Skeletal muscle cell (primary cell): ENCODE results near the gene KIRREL3.

Experiments used
- DNase-seq: peaks from one replicate; pipeline ENCODE4 v3.0.0-alpha.2; 2010; ENCODE audit warnings: low read depth
- H3K4me3 ChIP-seq: 2 replicates; pipeline ENCODE4 v1.5.1; 2011; ENCODE audit warnings: low read depth, mild to moderate bottlenecking, control low read depth, low read length, moderate library complexity

KIRREL3 gene

DNA sequence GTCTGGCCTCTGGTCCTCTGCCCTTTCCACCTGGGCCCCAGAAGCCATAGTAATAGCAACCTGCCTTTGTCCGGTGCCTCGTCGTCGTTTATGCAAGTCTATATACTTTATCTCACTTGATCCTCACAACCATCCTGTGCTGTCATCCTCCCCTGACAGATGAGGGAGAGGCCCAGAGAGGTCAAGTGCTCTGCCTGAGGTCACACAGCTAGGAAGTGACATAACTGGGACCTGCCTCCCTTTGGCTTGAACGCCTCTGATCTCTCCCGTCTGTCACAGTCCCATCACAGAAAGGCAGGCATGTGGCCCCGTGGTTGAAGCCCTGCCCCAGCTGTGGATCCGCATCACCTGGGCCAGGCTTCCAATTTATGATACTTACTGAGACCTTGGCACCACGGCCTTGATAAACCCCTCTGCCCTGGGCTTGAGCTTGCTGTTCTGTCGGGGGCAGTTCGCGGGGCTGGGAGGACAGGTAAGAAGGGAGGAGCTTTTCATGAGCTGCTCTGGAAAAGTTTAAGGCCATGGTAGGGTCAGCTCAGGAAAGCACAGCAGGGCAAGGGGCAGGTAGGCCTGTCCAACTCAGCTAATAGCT lies 398.1 kb downstream of the KIRREL3 start:
- no peak overlapping the region for H3K4me3 ChIP-seq

DNA sequence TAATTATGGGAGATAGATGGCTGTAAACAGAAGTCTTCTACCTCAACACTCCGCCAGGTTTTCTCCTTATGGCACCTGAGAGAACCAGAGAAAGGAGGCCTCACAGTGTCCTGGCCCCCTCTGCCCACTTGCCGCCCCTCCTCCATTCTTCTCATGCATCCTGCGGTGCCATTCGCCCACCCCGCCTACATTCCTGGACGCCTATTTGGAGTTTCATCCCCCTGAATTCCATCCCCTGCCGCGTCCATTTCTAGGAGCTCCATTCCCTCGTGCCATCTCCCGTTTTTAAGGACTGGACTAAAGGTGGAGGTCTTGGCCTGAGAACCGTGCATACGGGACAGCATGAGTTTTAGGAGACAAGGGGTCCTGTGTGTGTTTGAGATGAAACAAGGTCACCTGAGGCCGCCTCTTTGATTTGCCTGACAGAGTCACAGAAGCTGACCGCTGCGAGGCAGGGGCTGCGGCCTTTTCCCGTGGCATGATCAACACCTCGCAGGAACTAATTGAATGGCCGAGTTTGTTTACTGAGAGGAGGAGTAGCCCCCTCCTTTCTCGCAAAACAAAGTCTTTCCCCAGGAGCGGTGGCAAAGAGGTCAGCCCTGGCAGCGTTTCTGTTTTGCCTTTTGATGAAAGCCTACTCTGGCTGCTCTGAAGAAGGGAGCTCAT lies 398.9 kb downstream of the KIRREL3 start:
- no peak for DNase-seq
- H3K4me3 ChIP-seq, result no peak overlapping the region

More for the DNA sequence above, 398.1 kb downstream of the KIRREL3 start:
- DNase-seq, result no peak

DNA sequence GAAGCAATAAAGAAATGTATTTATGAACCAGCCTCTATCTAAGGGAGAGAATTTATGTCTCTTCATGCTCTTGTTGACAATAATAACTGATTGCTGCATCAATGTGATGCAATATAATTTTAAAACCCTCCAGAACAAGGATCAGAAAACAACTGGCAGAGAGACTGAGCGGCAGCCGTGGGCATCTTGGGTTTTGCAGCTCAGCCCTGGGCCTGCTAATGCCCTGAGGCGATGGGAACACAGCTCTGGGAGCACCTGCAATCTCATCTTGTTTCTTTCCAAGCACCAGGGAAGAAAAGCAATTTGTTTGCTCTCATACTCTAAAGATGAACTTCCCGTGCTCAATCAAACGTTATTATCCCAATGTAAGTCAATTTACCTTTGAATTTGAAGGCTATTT lies 399.4 kb downstream of the KIRREL3 start:
- no peak for DNase-seq
- H3K4me3 ChIP-seq, result no peak overlapping the region

DNA sequence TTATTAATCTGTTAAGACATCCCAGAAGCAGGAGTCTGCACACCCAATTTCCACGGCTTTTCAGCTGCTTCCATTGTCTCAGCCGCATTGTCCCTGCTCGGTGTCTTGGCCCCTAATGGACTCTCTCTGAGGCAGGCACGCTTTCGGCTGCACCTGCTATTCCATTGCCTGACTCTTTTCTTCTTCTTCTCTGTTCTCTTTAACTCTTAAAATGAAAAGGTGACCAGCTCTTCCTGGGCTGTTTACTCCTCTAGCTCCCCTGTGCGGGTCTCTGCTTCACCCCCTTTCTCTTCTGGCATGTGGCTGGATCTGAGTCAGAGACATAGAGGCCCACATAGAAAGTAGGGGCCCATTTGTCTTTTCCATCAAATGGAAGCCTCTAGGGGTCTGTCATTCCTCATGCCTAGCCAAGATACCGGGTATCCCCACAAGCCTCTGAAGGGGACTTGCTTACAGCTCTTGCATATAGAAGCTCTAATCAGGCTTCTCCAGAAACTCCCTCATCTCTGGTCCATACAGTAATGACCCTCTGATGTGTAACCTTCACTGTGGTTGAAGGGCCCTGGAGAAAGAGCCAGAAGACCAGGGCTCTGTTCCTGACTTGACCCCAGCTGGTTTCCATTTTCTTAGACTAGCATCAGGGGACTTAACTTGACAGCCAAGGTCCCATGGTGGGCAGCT lies 401.2 kb downstream of the KIRREL3 start:
- DNase-seq, result no peak
- no peak overlapping the region for H3K4me3 ChIP-seq

DNA sequence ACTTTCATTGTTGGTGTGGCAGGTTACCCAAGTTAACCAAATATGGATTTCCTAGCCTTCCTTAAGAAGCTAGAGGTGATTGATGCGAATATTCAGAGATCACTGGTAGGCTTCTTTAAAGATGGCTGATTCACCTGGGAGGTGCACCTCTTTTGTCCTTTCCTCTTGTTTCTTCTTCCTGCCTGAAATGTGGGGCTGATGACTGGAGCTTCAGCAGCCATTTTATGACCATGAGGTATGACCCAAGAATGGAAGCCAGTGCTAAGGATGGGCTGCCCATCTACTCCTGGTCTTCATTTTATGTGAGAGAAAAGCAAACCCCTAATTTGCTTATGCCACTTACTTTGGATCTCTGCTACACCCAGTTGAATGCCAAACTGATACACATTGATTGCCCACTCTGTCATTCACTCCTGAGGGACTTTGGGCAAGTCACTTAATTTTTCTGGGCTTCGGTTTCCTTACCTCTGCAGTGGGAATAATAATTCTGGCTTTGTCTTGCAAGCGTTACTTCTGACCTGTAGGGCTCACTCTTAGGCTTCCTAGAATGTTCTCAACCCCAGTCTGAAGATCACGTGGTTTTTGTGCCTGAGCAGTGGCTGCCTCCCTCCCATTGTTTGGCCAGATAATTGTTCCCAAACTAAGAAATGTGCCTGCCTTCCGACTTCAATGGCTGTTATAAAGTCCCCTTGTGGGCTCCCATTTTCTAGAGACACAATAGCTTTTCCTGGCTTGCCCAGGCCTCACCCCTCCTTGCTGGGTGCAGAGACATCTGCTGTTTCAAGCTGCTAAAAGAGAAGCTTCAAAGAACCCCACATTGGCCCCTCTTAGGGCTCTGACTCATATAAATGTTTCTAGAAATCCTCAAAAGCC lies 402.0 kb downstream of the KIRREL3 start:
- no peak for DNase-seq
- no peak overlapping the region for H3K4me3 ChIP-seq

DNA sequence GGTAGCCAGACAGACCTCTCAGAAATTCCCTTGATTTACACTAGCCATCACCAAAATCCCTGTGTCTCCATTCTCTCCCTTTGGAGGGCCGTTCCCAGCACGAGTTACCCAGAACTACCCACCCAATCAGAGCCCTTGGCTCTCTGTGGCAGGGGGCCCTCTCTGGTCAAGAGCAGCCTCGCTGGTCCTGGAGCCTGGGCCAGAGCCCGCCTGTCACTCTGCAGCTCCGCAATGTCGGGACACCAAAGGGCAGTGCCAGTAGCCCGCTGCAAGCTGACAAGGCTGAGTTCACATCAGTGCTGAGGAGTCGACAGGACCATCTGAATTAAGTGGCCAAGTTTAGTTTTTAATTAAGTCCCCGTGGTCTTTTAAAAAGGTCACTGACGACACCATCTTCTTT lies 403.5 kb downstream of the KIRREL3 start:
- DNase-seq, result no peak
- no peak overlapping the region for H3K4me3 ChIP-seq

DNA sequence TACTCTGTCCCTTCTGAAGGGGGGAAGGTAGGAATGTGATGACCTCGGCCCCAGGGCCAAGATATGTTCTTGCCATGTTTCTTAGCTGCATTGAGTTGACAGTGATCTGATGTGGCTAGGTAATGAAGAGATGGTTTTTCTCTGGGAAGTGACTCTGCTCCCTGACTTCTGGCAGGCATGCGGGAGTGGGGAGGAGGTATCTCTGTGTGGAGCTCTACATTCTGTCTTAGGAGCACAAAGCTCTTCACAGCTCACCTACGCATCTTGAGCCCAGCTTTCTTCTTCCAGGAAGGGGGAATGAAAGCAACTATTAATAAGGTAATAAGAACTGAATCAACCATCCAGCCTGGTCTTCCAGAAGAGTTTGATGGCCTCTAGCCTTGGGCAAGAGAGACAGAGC lies 404.1 kb downstream of the KIRREL3 start:
- DNase-seq, result no peak

DNA sequence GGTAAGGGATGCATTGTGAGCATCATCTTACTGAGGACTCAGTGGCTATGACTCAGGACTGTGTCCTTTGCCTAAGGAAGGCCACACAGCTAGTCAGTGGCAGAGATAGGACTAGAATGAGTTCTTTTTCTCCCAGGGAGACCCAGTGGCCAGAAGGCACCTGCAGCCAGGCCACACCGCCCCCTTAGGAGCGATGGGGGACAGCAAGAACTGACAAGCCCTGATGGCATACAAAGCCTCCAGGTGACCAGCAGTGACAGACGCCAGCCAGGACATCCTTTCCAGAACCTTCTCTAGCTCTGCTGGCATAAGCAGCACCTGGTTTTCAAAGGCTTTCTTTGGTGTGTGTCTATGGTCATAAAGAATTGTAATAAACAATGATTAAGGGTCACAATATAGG lies 405.0 kb downstream of the KIRREL3 start:
- H3K4me3 ChIP-seq, result no peak overlapping the region
- no peak for DNase-seq

More for the DNA sequence above, 404.1 kb downstream of the KIRREL3 start:
- H3K4me3 ChIP-seq, result no peak overlapping the region

DNA sequence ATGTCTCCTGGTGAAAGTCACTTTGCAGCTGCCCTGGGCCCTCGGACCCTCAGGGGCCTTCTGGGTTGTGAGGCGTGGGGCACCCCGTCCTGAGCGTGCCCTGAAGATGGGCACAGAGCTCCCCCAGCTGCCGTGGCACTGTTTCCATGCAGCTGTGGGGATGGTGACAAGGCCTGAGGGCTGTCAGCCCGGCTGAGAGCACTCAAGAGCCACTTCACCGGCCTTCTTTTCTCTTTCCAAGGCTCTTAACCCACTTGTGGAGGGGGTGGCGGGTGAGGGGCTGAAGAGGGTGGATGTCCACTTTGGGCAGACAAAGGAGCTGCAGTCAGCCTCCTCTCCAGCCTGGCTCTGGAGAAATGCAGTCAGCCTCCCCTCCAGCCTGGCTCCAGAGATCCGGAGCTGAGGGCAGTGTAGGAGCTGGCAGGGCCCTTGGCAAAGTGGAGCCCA lies 405.6 kb downstream of the KIRREL3 start:
- H3K4me3 ChIP-seq, result no peak overlapping the region
- no peak for DNase-seq

DNA sequence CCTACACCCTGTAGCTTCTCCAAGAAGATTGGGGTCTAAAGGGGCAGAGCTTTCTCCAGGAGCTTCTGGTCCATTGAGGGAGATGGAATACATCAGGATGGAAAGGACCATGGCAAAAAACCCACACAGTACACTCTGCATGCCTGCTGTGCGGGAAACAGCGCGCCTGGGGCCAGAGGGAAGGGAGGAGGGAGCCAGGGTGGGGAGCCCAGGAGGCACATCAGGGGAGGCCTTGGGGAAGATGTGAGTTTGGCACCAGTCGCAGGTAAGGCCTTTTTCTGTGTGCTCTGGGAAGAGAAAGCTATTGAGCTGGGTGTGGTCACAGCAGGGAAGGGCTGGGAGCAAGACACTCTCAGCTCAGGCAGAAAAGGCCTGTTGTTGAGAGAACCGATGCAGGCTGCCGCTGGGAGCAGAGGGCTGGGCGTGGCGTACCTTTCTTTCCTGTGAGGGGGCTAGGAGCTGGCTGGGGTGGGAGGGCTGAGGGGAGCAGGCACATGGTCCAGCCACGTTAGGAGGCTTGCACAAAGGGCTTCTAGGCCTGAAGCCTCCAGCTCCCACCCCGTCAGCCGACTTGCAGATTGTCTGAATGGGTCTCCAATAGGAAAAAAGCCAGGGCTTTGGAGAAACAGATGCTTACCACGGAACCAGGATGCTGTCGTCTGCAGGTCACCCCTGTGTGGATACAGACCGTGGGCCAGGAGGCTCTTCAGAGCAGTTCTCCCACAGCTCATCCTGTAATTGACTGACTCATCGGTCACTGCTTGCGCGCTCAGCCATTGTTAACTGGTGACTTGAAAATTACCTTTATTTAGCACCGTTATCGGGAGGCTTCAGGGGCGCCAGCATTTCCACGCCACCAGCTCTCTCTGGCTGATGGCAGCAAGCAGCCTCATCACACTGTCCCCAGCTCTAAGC lies 407.8 kb downstream of the KIRREL3 start:
- no peak overlapping the region for H3K4me3 ChIP-seq
- DNase-seq, result no peak

DNA sequence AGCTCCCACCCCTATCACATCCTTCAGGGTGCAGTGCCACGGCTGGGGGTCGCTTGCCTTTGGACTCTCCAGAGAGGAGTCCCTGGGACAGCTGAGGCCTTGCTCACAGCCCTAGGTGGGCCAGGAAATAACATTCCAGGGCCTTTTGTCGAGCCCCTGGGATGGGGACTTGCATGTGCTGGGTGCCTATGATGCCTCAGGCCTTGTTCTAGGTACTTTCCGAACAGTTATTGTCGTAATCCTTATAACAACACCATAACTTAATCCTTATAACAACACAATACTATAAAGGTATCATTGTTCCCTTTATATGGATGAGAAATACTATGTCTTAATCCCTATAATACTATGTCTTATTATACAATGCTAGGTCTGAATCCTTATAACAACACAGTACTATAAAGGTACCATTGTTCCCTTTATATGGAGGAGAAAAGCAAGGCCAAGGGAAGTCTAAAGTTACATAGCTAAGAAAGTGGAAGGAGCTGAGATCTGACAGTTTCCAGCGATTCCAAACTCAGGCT lies 408.5 kb downstream of the KIRREL3 start:
- no peak for DNase-seq
- no peak overlapping the region for H3K4me3 ChIP-seq

DNA sequence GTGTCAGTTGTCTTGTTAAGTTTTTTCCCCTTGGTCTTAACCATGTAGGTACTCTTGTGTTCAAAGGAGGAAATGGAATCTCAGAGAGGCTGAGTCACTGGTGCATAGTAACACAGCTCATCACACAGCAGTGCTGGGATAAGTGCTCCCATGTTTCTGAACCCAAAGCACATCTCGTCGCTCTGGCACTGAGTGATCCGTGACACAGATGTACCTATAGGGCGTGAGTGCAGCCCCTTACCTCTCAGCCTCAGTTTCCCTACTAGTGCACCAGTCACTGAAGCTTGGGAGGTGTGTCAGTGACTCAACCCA lies 411.1 kb downstream of the KIRREL3 start:
- no peak for DNase-seq

DNA sequence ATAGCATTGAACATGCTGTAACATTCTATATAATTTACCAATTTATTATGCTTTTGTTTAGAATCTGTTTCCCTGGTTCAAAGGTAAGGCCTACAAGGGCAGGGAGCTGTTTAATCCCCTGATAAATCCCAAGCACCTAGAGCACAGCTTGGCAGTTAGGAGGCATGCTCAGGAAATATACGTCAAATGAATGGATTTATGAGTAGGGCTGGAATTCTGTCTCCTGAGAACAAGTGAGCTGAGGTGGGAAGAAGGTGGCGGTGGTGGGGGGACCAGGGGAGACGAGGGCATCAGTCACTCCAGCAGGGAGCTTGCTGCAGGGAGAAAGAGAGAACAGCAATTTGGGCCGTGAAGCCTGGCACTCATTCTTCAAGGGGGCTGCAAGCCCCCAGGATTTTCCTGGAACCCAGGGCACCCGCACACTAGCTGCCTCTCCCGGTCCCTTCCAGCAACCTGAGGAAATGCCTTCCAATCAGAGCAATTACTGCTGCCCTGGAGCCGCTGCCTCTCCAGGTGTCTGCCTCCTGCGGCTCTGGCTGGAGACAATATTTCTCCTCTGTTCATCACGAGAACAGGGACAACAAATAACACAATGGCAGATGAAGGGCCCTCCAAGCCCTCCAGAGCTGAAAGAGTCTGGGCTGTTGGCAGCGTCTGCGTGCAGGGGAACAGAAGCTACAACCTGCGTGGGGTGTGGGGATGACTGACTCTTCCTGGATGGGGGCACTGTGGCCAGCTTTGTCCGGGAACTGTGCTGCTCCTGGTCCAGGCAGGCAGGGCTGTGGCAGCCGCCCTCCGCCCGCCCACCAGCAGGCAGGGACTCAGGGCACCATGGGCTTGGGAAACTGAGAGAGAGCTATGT lies 411.7 kb downstream of the KIRREL3 start:
- H3K4me3 ChIP-seq, result no peak overlapping the region
- no peak for DNase-seq

More for the DNA sequence above, 411.1 kb downstream of the KIRREL3 start:
- no peak overlapping the region for H3K4me3 ChIP-seq

DNA sequence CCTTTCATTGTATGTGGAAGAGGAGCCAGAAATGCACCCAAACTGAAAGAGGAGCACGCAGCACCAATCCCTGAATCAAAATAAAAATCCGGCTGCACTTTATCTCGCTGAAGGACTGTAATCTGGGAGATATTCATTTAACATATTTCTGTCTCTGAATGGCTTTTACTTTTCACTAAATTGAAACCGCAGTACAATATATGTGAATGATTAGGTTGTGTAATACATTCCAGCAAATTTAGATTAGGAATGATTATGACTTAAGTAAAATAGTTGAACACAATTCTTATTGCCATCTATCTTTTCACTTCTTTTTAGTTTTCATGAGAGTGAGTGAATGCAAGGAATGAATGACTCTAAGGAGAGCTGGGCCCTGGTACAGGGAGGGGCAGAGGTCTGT lies 413.0 kb downstream of the KIRREL3 start:
- no peak for DNase-seq
- no peak overlapping the region for H3K4me3 ChIP-seq

DNA sequence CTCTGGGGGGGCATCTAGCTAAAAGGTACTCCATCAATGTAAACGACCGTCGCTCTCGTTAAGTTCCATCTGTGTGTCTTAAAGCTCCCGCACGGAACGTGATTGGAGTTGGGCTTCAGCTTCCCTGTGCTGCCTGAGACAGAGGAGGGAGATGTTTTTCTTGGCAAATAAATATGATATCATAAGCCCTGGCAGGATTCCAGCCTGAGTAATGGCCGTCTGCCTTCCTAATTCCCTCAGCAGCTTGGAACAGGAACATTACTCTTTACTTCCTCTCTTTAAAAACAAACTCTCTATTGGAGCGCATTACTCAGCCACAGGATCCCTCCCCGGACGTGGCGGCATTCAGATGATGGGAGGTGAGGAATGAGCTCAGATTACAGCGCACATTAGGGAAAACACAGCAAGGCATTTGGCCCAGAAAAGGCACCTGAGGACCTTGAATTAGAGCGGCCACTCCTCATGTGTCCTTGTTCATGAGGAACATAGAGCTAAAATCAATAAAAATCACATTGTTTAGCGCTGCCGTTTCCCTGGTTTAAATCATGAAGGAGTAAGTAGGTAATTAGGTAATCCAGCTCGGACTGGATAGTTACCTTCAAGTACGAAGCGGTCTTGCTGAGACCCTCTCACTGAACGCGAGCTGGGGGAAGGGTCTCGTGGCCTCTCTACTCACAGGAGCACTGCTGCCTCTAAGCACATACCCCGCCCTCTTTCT lies 414.6 kb downstream of the KIRREL3 start:
- H3K4me3 ChIP-seq, result peak overlapping the region; percentile 27
- DNase-seq, result peak; percentile 86

DNA sequence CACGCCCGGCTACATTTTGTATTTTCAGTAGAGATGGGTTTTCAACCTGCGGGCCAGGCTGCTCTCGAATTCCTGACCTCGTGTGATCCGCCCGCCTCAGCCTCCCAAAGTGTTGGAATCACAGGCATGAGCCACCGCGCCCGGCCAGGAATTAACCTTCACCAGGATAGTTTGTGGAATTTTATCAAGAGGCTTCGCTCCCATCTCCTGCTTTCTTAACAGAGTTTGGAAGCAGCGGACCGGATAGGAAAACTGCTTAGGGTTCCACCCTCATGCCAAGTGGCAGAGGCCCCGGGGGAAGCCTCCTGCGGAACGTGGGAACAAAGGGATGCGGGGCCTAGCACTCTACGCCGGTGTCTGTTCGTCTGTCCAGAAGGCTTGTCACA lies 415.2 kb downstream of the KIRREL3 start:
- no peak for DNase-seq

More for the DNA sequence above, 415.2 kb downstream of the KIRREL3 start:
- H3K4me3 ChIP-seq, result peak overlapping the region; percentile 27
